ENCODE measurements around the gene TRIM28. TPM values are rescaled to one million over a fixed set of nuclear protein-coding genes. Genes with fewer than 3 reads are reported as not detected.

Gene TRIM28
- total and polyA plus RNA-seq, 9 of the 15 experiments (the other 6 are each of a cell fraction or from before 2014, with no cell fraction given): 12.1 to 797 (median 490) TPM

DNA sequence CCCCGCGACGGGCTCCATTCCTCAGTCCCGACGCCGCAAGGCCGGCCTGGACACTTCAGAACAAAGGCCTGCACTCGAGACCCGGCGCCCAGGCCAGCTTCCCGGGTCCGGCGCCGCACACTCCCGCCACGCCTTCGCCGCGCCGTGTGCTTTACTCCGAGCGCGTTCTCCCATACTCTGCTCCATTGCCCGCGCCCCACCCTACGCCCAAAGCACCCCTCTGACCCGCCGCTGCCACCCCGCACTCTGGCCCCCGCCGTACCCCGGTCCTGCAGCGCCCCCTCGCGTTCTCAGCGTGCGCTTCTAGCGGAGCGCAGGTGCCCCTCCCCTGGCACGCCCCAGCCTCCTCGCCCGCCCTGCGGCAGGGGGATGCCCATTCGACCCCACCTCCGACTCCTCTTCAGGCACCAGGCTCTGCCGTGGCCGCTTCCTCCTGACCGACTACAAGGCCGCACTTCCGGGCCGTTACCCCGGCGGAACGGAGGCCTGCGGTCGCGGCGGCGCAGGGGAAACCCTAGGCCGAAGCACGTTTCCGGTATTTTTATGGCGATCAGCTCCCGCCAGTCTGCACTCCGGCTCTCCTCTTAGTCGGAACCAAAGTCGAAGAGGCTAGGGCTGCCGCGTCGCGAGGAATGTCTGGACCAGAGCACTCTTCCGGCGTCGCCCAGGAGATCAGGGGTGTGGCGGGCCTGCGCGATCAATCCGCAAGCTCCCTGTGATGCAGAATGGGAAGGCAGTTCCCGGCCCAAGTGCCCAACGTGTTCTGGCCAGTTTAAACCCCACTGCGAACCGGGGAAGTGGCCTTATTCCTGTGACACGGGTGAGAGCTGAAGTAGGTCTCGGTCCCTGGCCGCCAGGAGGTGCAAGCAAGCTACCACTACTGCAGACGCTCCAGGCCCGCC is 24.3 kb upstream of the TRIM28 start, which contains the start of gene ZBTB45 (continued):
- TF ChIP-seq PCBP1 (IDR thresholded peaks at IDR 0.05; ENCODE audit: low read depth, low read length, poor library complexity, severe bottlenecking): peak; percentile 95
- TF ChIP-seq, protein P1, sequence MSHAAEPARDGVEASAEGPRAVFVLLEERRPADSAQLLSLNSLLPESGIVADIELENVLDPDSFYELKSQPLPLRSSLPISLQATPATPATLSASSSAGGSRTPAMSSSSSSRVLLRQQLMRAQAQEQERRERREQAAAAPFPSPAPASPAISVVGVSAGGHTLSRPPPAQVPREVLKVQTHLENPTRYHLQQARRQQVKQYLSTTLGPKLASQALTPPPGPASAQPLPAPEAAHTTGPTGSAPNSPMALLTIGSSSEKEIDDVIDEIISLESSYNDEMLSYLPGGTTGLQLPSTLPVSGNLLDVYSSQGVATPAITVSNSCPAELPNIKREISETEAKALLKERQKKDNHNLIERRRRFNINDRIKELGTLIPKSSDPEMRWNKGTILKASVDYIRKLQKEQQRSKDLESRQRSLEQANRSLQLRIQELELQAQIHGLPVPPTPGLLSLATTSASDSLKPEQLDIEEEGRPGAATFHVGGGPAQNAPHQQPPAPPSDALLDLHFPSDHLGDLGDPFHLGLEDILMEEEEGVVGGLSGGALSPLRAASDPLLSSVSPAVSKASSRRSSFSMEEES (CRISPR knock-in tag; IDR thresholded peaks at IDR 0.05): no peak
- no peak for TF ChIP-seq ATF4 (CRISPR knock-in tag; IDR thresholded peaks at IDR 0.05)
- TF ChIP-seq, protein P2, sequence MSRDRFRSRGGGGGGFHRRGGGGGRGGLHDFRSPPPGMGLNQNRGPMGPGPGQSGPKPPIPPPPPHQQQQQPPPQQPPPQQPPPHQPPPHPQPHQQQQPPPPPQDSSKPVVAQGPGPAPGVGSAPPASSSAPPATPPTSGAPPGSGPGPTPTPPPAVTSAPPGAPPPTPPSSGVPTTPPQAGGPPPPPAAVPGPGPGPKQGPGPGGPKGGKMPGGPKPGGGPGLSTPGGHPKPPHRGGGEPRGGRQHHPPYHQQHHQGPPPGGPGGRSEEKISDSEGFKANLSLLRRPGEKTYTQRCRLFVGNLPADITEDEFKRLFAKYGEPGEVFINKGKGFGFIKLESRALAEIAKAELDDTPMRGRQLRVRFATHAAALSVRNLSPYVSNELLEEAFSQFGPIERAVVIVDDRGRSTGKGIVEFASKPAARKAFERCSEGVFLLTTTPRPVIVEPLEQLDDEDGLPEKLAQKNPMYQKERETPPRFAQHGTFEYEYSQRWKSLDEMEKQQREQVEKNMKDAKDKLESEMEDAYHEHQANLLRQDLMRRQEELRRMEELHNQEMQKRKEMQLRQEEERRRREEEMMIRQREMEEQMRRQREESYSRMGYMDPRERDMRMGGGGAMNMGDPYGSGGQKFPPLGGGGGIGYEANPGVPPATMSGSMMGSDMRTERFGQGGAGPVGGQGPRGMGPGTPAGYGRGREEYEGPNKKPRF (IDR thresholded peaks at IDR 0.05; ENCODE audit: low read depth, low read length): no peak
- TF ChIP-seq ZNF592 (IDR thresholded peaks at IDR 0.05): peak; percentile 59; the same call in 1 of the 2 replicates
- TF ChIP-seq ZNF57 (CRISPR knock-in tag; IDR thresholded peaks at IDR 0.05): no peak
- TF ChIP-seq, protein P3, sequence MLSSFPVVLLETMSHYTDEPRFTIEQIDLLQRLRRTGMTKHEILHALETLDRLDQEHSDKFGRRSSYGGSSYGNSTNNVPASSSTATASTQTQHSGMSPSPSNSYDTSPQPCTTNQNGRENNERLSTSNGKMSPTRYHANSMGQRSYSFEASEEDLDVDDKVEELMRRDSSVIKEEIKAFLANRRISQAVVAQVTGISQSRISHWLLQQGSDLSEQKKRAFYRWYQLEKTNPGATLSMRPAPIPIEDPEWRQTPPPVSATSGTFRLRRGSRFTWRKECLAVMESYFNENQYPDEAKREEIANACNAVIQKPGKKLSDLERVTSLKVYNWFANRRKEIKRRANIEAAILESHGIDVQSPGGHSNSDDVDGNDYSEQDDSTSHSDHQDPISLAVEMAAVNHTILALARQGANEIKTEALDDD (IDR thresholded peaks at IDR 0.05): no peak
- no peak for TF ChIP-seq POLR3A (IDR thresholded peaks at IDR 0.05; ENCODE audit: borderline replicate concordance, extremely low read depth, insufficient read depth, insufficient read length)
- TF ChIP-seq CTBP1 (IDR thresholded peaks at IDR 0.05; ENCODE audit: borderline replicate concordance): peak; percentile 94
- TF ChIP-seq NR2C1 (IDR thresholded peaks at IDR 0.05): peak; percentile 89
- TF ChIP-seq NR2C1 (tag; IDR thresholded peaks at IDR 0.05): peak; percentile 91
- TF ChIP-seq ESRRA (IDR thresholded peaks at IDR 0.05; ENCODE audit: borderline replicate concordance, low read depth): peak; percentile 91
- TF ChIP-seq, protein P4, sequence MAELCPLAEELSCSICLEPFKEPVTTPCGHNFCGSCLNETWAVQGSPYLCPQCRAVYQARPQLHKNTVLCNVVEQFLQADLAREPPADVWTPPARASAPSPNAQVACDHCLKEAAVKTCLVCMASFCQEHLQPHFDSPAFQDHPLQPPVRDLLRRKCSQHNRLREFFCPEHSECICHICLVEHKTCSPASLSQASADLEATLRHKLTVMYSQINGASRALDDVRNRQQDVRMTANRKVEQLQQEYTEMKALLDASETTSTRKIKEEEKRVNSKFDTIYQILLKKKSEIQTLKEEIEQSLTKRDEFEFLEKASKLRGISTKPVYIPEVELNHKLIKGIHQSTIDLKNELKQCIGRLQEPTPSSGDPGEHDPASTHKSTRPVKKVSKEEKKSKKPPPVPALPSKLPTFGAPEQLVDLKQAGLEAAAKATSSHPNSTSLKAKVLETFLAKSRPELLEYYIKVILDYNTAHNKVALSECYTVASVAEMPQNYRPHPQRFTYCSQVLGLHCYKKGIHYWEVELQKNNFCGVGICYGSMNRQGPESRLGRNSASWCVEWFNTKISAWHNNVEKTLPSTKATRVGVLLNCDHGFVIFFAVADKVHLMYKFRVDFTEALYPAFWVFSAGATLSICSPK (IDR thresholded peaks at IDR 0.05; ENCODE audit: borderline replicate concordance): no peak
- no peak for TF ChIP-seq MCM5 (IDR thresholded peaks at IDR 0.05; ENCODE audit: low read depth)

Data from K562 (cell line).